HepG2 (cell line): ENCODE measurements around the gene SMTN. TPM values are rescaled to one million over a fixed set of nuclear protein-coding genes. Genes with fewer than 3 reads are reported as not detected.

ENCODE experiments used
- ATAC-seq: fragments of 200-7000 bp; cut with Tn5 transposase; 3 replicates; pipeline ENCODE4 v1.9.1; 2020; ENCODE audit warnings: mild to moderate bottlenecking, moderate library complexity
- BruUV-seq: library from RNA; stranded (reverse); fragments of 400-500 nt; replicated peaks from 2 replicates; lab custom pipeline; 2021; lab: Mats Ljungman, UMichigan
- CTCF ChIA-PET: fragments of 300-600 bp; formaldehyde crosslinking; extraction: SDS; loops from one replicate; lab custom pipeline; 2021; ENCODE audit warnings: low total read pairs, inconsistent platforms, low intra/inter-chr PET ratio; lab: Yijun Ruan, JAX
- POLR2A ChIA-PET: fragments of 350-600 bp; sonication (Branson Sonifier 250); formaldehyde crosslinking; loops from one replicate; lab custom pipeline; 2020; ENCODE audit warnings: antibody characterized with exemption, inconsistent platforms; lab: Yijun Ruan, JAX
- DNase-seq: peaks from one replicate; pipeline ENCODE4 v3.0.0-alpha.2; 2015; ENCODE audit warnings: low spot score
- FAIRE-seq: peaks from 3 replicates; lab custom pipeline; 2011; peaks lifted over from hg19 to GRCh38; lab: Jason Lieb, UNC
- H2AFZ ChIP-seq: one replicate; pipeline ENCODE4 v1.6.1; 2011; ENCODE audit warnings: low read length, inconsistent platforms
- H3K27ac ChIP-seq: fragments of 300-600 bp; 3 replicates; pipeline ENCODE4 v1.8.0; 2011; ENCODE audit warnings: mixed run types, mild to moderate bottlenecking, mixed read lengths, low read length, inconsistent platforms; ENCODE audit not compliant: insufficient read depth; ENCODE audit errors: extremely low read length
- H3K27me3 ChIP-seq, 2 experiments: fragments of 200-600 bp in 1 of 2; 2 replicates in 1 of 2; 3 replicates in 1 of 2; pipeline versions ENCODE4 v1.6.0 to v1.8.0; 2011; ENCODE audit warnings: low read length in 2 of 2, mild to moderate bottlenecking in 2 of 2, moderate library complexity in 2 of 2, inconsistent platforms in 1 of 2; ENCODE audit not compliant: insufficient read depth in 2 of 2, control insufficient read depth in 1 of 2
- H3K36me3 ChIP-seq, 2 experiments: fragments of 200-600 bp in 1 of 2; replicated peaks in 1 of 2; 2 replicates in 1 of 2; 3 replicates in 1 of 2; pipeline versions ENCODE4 v1.5.1 to v1.8.0; 2011; ENCODE audit warnings: low read length in 2 of 2, inconsistent platforms in 1 of 2; ENCODE audit not compliant: insufficient read depth in 2 of 2, control insufficient read depth in 1 of 2
- H3K4me1 ChIP-seq: 2 replicates; pipeline ENCODE4 v1.5.1; 2012; ENCODE audit warnings: low read length, inconsistent platforms; ENCODE audit not compliant: insufficient read depth
- H3K4me2 ChIP-seq: 2 replicates; pipeline ENCODE4 v1.6.0; 2011; ENCODE audit warnings: low read depth, low read length, inconsistent platforms
- H3K4me3 ChIP-seq, 3 experiments: fragments of 200-600 bp in 1 of 3; sonication (generic), shearing (Covaris generic) in 1 of 3; replicated peaks in 1 of 3; 2 replicates each; pipeline ENCODE4 v1.5.1; 2011 to 2016; ENCODE audit warnings: low read length in 3 of 3, inconsistent platforms in 2 of 3, low read depth in 2 of 3, mild to moderate bottlenecking in 2 of 3, control low read depth in 1 of 3, mixed read lengths in 1 of 3; ENCODE audit not compliant: insufficient read depth in 1 of 3
- H3K79me2 ChIP-seq: one replicate; pipeline ENCODE4 v1.6.1; 2011; ENCODE audit warnings: low read length, inconsistent platforms; ENCODE audit not compliant: insufficient read depth
- H3K9ac ChIP-seq: 2 replicates; pipeline ENCODE4 v1.6.0; 2011; ENCODE audit warnings: mild to moderate bottlenecking, low read depth, low read length, inconsistent platforms; ENCODE audit not compliant: insufficient read depth
- H3K9me3 ChIP-seq: 2 replicates; pipeline ENCODE4 v1.5.1; 2012; ENCODE audit warnings: mild to moderate bottlenecking, low read length
- H4K20me1 ChIP-seq: 2 replicates; pipeline ENCODE4 v1.6.0; 2011; ENCODE audit warnings: inconsistent platforms, mild to moderate bottlenecking, low read length, moderate library complexity; ENCODE audit not compliant: insufficient read depth
- RBFOX2 ChIP-seq: fragments of 200-400 bp; formaldehyde crosslinking; IDR thresholded peaks from 2 replicates; pipeline ENCODE4 v1.6.1; 2017; ENCODE audit warnings: low read depth, mild to moderate bottlenecking, low read length
- ZNF329 ChIP-seq: sonication (generic); formaldehyde crosslinking; IDR thresholded peaks from 2 replicates; pipeline ENCODE4 v1.9.0; 2021; ENCODE audit warnings: low read depth, mild to moderate bottlenecking, missing genetic modification reagents
- WGBS: methylation state at CpG from one replicate; pipeline ENCODE4 v1.1.6; 2017; ENCODE audit warnings: low lambda C conversion rate; 5-methylcytosine and 5-hydroxymethylcytosine counted together
- in situ Hi-C: cut with HindIII; loops from 2 replicates; pipeline ENCODE4 v1.10.0; 2017; ENCODE audit warnings: low pct_unique_long_range_greater_than_20kb; ENCODE audit not compliant: extremely low pct_ligation_motif_present
- intact Hi-C: fragments of 100-400 bp; cut with micrococcal nuclease; formaldehyde crosslinking; loops from one replicate; pipeline ENCODE4 v1.10.0; 2022; ENCODE audit not compliant: unreplicated experiment
- polyA plus RNA-seq, 8 experiments: library from polyadenylated mRNA; depleted of rRNA in 3 of 8; stranded (reverse) in 7 of 8; unstranded in 1 of 8; fragments of >200 nt; fragmentation: Illumina TruSeq in 4 of 8; extraction: Trizol in 4 of 8; gene quantifications; 2 replicates each; pipeline versions ENCODE4 v1.2.1 to v1.2.3, GENCODE V29; 2011 to 2016; ENCODE audit warnings: low read depth in 4 of 8, missing spikeins in 1 of 8, mixed read lengths in 1 of 8; ENCODE audit not compliant: insufficient read depth in 1 of 8
- total RNA-seq, 5 experiments: library from RNA; depleted of rRNA; stranded (reverse); fragments of >200 nt; fragmentation: Illumina TruSeq; extraction: Trizol; gene quantifications; 2 replicates each; pipeline ENCODE4 v1.2.3, GENCODE V29; 2016; ENCODE audit warnings: low read depth in 1 of 5
- TF ChIP-seq, protein P1 (sequence below): sonication (generic); formaldehyde crosslinking; IDR thresholded peaks from 2 replicates; pipeline ENCODE4 v1.8.0; 2022; ENCODE audit warnings: missing genetic modification reagents, mild to moderate bottlenecking, borderline replicate concordance
- TF ChIP-seq, protein P2 (sequence below): IDR thresholded peaks from 2 replicates; pipeline ENCODE4 v1.6.1; 2016; ENCODE audit warnings: low read depth, missing genetic modification reagents, missing compliant biosample characterization

Gene SMTN
- total and polyA plus RNA-seq, 2 of the 13 experiments (the other 11 are each of a cell fraction or from before 2014, with no cell fraction given), result 14.7 to 26.1 TPM

GRCh38 chr22:31091106-31091975, 10.2 kb downstream of the SMTN start:
- no peak overlapping the region for H3K27ac ChIP-seq
- peak; percentile 49 for TF ChIP-seq RBFOX2
- TF ChIP-seq, protein P1, sequence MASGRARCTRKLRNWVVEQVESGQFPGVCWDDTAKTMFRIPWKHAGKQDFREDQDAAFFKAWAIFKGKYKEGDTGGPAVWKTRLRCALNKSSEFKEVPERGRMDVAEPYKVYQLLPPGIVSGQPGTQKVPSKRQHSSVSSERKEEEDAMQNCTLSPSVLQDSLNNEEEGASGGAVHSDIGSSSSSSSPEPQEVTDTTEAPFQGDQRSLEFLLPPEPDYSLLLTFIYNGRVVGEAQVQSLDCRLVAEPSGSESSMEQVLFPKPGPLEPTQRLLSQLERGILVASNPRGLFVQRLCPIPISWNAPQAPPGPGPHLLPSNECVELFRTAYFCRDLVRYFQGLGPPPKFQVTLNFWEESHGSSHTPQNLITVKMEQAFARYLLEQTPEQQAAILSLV, result no peak
- TF ChIP-seq, all 625 proteins: peak for 1
- H3K4me1 ChIP-seq, result no peaks in the 10 kb centered on the region
- CTCF ChIA-PET, result interaction anchor here (3.5 kb wide), 1 partner anchor 58 kb away, joined by 32 read pairs; no protein-coding TSS in a partner anchor
- H3K79me2 ChIP-seq, result no peaks in the 10 kb centered on the region
- POLR2A ChIA-PET, result interaction anchor here (1.0 kb wide), 1 partner anchor 10 kb away, joined by 3 read pairs; the partner anchor contains the start of gene SMTN
- no peaks in the 10 kb centered on the region for H3K9me3 ChIP-seq
- no peak overlapping the region for H2AFZ ChIP-seq
- FAIRE-seq (no peak), DNase-seq (no peak), ATAC-seq (no peak)
- in situ Hi-C loops, result no loop called here
- no TSS peak for BruUV-seq
- no peaks in the 10 kb centered on the region for H3K27me3 ChIP-seq
- no peak overlapping the region for H3K9ac ChIP-seq
- WGBS, result 98% methylated on average over 15 of the region's 29 CpGs
- no peak overlapping the region for H3K4me2 ChIP-seq
- no peaks in the 10 kb centered on the region for H4K20me1 ChIP-seq
- intact Hi-C loops, result no loop called here
- H3K36me3 ChIP-seq, result peaks cover 43 to 61% of the 10 kb centered on the region in 2 experiments
- no peak overlapping the region for H3K4me3 ChIP-seq

GRCh38 chr22:31092161-31092560, 11.0 kb downstream of the SMTN start:
- Histone ChIP-seq H3K4me2 (no peak overlapping the region), H3K4me1 (no peaks in the 10 kb centered on the region), H3K79me2 (no peaks in the 10 kb centered on the region), H2AFZ (no peak overlapping the region), H3K27me3 (no peaks in the 10 kb centered on the region), H3K36me3 (peaks cover 48 to 67% of the 10 kb centered on the region in 2 experiments), H3K4me3 (no peak overlapping the region), H3K27ac (no peak overlapping the region), H3K9ac (no peak overlapping the region), H4K20me1 (no peaks in the 10 kb centered on the region), H3K9me3 (no peaks in the 10 kb centered on the region)
- 96% methylated on average over 8 of the region's 9 CpGs for WGBS
- CTCF ChIA-PET, result no interaction called here
- no TSS peak for BruUV-seq
- POLR2A ChIA-PET, result interaction anchor here (1.0 kb wide), 1 partner anchor 11 kb away, joined by 3 read pairs; the partner anchor contains the start of gene SMTN
- ATAC-seq (no peak), FAIRE-seq (no peak), DNase-seq (no peak)
- intact Hi-C loops, result no loop called here
- no peak for TF ChIP-seq ZNF329
- TF ChIP-seq, protein P2, sequence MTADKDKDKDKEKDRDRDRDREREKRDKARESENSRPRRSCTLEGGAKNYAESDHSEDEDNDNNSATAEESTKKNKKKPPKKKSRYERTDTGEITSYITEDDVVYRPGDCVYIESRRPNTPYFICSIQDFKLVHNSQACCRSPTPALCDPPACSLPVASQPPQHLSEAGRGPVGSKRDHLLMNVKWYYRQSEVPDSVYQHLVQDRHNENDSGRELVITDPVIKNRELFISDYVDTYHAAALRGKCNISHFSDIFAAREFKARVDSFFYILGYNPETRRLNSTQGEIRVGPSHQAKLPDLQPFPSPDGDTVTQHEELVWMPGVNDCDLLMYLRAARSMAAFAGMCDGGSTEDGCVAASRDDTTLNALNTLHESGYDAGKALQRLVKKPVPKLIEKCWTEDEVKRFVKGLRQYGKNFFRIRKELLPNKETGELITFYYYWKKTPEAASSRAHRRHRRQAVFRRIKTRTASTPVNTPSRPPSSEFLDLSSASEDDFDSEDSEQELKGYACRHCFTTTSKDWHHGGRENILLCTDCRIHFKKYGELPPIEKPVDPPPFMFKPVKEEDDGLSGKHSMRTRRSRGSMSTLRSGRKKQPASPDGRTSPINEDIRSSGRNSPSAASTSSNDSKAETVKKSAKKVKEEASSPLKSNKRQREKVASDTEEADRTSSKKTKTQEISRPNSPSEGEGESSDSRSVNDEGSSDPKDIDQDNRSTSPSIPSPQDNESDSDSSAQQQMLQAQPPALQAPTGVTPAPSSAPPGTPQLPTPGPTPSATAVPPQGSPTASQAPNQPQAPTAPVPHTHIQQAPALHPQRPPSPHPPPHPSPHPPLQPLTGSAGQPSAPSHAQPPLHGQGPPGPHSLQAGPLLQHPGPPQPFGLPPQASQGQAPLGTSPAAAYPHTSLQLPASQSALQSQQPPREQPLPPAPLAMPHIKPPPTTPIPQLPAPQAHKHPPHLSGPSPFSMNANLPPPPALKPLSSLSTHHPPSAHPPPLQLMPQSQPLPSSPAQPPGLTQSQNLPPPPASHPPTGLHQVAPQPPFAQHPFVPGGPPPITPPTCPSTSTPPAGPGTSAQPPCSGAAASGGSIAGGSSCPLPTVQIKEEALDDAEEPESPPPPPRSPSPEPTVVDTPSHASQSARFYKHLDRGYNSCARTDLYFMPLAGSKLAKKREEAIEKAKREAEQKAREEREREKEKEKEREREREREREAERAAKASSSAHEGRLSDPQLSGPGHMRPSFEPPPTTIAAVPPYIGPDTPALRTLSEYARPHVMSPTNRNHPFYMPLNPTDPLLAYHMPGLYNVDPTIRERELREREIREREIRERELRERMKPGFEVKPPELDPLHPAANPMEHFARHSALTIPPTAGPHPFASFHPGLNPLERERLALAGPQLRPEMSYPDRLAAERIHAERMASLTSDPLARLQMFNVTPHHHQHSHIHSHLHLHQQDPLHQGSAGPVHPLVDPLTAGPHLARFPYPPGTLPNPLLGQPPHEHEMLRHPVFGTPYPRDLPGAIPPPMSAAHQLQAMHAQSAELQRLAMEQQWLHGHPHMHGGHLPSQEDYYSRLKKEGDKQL (CRISPR knock-in tag), result no peak
- in situ Hi-C loops, result no loop called here
